Astrocyte (in vitro differentiated cells and primary cell): Measurements from ENCODE around the gene EVC2. TPM values are rescaled to one million over a fixed set of nuclear protein-coding genes. Genes with fewer than 3 reads are reported as not detected.

ENCODE experiments used
- DNase-seq: peaks from one replicate; pipeline ENCODE4 v3.0.0-alpha.2; 2010; ENCODE audit warnings: low read depth
- FAIRE-seq: peaks from 2 replicates; lab custom pipeline; 2011; peaks lifted over from hg19 to GRCh38; lab: Jason Lieb, UNC
- H2AFZ ChIP-seq: 2 replicates; pipeline ENCODE4 v1.6.0; 2012; ENCODE audit warnings: low read depth, low read length, inconsistent platforms
- H3K27ac ChIP-seq: 2 replicates; pipeline ENCODE4 v1.5.1; 2011; ENCODE audit warnings: low read depth, low read length, inconsistent platforms
- H3K27me3 ChIP-seq: 2 replicates; pipeline ENCODE4 v1.6.0; 2011; ENCODE audit warnings: low read length, inconsistent platforms; ENCODE audit not compliant: insufficient read depth
- H3K36me3 ChIP-seq: 2 replicates; pipeline ENCODE4 v1.5.1; 2011; ENCODE audit warnings: low read length, inconsistent platforms; ENCODE audit not compliant: insufficient read depth
- H3K4me1 ChIP-seq: 2 replicates; pipeline ENCODE4 v1.5.1; 2011; ENCODE audit warnings: low read length, inconsistent platforms; ENCODE audit not compliant: insufficient read depth
- H3K4me2 ChIP-seq: 2 replicates; pipeline ENCODE4 v1.6.0; 2012; ENCODE audit warnings: low read length, inconsistent platforms
- H3K4me3 ChIP-seq: 2 replicates; pipeline ENCODE4 v1.5.1; 2011; ENCODE audit warnings: low read depth, mild to moderate bottlenecking, low read length, inconsistent platforms; ENCODE audit not compliant: insufficient read depth
- H3K79me2 ChIP-seq: 2 replicates; pipeline ENCODE4 v1.6.0; 2012; ENCODE audit warnings: mild to moderate bottlenecking, low read length, inconsistent platforms; ENCODE audit not compliant: insufficient read depth
- H3K9ac ChIP-seq: 2 replicates; pipeline ENCODE4 v1.6.0; 2012; ENCODE audit warnings: mild to moderate bottlenecking, low read length, inconsistent platforms
- H3K9me3 ChIP-seq: 2 replicates; pipeline ENCODE4 v1.5.1; 2012; ENCODE audit warnings: low read depth, mild to moderate bottlenecking, low read length, inconsistent platforms; ENCODE audit not compliant: insufficient read depth
- H4K20me1 ChIP-seq: 2 replicates; pipeline ENCODE4 v1.6.0; 2012; ENCODE audit warnings: low read length, inconsistent platforms; ENCODE audit not compliant: insufficient read depth
- H3K27ac Mint-ChIP-seq: one replicate; pipeline ENCODE4 v1.8.0; 2021; ENCODE audit warnings: mild to moderate bottlenecking, mixed read lengths; ENCODE audit not compliant: unreplicated experiment
- H3K27me3 Mint-ChIP-seq: one replicate; pipeline ENCODE4 v1.8.0; 2021; ENCODE audit warnings: low read depth, mixed read lengths; ENCODE audit not compliant: unreplicated experiment
- H3K36me3 Mint-ChIP-seq: one replicate; pipeline ENCODE4 v1.8.0; 2021; ENCODE audit warnings: low read depth, mixed read lengths; ENCODE audit not compliant: unreplicated experiment
- H3K4me1 Mint-ChIP-seq: one replicate; pipeline ENCODE4 v1.8.0; 2021; ENCODE audit warnings: low read depth, mixed read lengths; ENCODE audit not compliant: unreplicated experiment
- H3K4me3 Mint-ChIP-seq: one replicate; pipeline ENCODE4 v1.8.0; 2021; ENCODE audit warnings: mild to moderate bottlenecking, moderate library complexity, mixed read lengths; ENCODE audit not compliant: unreplicated experiment
- H3K9me3 Mint-ChIP-seq: one replicate; pipeline ENCODE4 v1.8.0; 2021; ENCODE audit warnings: mild to moderate bottlenecking, mixed read lengths; ENCODE audit not compliant: unreplicated experiment
- CTCF ChIP-seq: IDR thresholded peaks from 2 replicates; pipeline ENCODE4 v1.5.1; 2011; ENCODE audit warnings: low read depth, mild to moderate bottlenecking, inconsistent platforms, low read length, moderate library complexity; ENCODE audit not compliant: insufficient read depth
- EZH2 ChIP-seq: IDR thresholded peaks from 2 replicates; pipeline ENCODE4 v1.6.1; 2012; ENCODE audit warnings: mild to moderate bottlenecking, low read length, inconsistent platforms; ENCODE audit not compliant: insufficient read depth
- total RNA-seq: library from RNA; stranded (reverse); gene quantifications from 2 replicates; pipeline ENCODE4 v1.2.1, GENCODE V29; 2021

The EVC2 gene
- total RNA-seq, 1 donor from 2014 or later: 3.3 TPM

GRCh38 chr4:5705647-5706320, 2.6 kb downstream of the EVC2 start:
- no peak overlapping the region for H3K27ac ChIP-seq
- peaks cover 6% of the 10 kb centered on the region for H3K27me3 Mint-ChIP-seq
- no peak overlapping the region for H3K4me2 ChIP-seq
- TF ChIP-seq CTCF (no peak), EZH2 (no peak)
- DNase-seq (no peak), FAIRE-seq (no peak)
- H3K27ac Mint-ChIP-seq: no peak overlapping the region
- H3K9me3 ChIP-seq: no peaks in the 10 kb centered on the region
- H4K20me1 ChIP-seq: peaks cover 13% of the 10 kb centered on the region
- no peak overlapping the region for H2AFZ ChIP-seq
- H3K4me3 ChIP-seq: no peak overlapping the region
- peaks cover 26% of the 10 kb centered on the region for H3K4me1 ChIP-seq
- H3K36me3 ChIP-seq: peaks cover 2% of the 10 kb centered on the region
- H3K9ac ChIP-seq: no peak overlapping the region
- H3K9me3 Mint-ChIP-seq: peaks cover 10% of the 10 kb centered on the region
- no peak overlapping the region for H3K4me3 Mint-ChIP-seq
- peaks cover 12% of the 10 kb centered on the region for H3K4me1 Mint-ChIP-seq
- H3K79me2 ChIP-seq: peaks cover 27% of the 10 kb centered on the region
- peaks cover 26% of the 10 kb centered on the region for H3K36me3 Mint-ChIP-seq
- H3K27me3 ChIP-seq: no peaks in the 10 kb centered on the region

GRCh38 chr4:5704276-5704675, 4.1 kb downstream of the EVC2 start:
- no peak overlapping the region for H3K27ac ChIP-seq
- no peak overlapping the region for H3K9ac ChIP-seq
- H3K27me3 Mint-ChIP-seq: peaks cover 6% of the 10 kb centered on the region
- H3K4me1 Mint-ChIP-seq: no peaks in the 10 kb centered on the region
- no peak for TF ChIP-seq EZH2
- no peak for TF ChIP-seq CTCF
- H3K4me3 ChIP-seq: no peak overlapping the region
- no peak overlapping the region for H3K4me2 ChIP-seq
- no peaks in the 10 kb centered on the region for H3K27me3 ChIP-seq
- DNase-seq: no peak
- peaks cover 2% of the 10 kb centered on the region for H3K36me3 ChIP-seq
- H2AFZ ChIP-seq: no peak overlapping the region
- no peaks in the 10 kb centered on the region for H3K9me3 ChIP-seq
- H3K27ac Mint-ChIP-seq: no peak overlapping the region
- H4K20me1 ChIP-seq: peaks cover 13% of the 10 kb centered on the region
- peaks cover 10% of the 10 kb centered on the region for H3K9me3 Mint-ChIP-seq
- H3K4me3 Mint-ChIP-seq: no peak overlapping the region
- no peak for FAIRE-seq
- H3K79me2 ChIP-seq: peaks cover 27% of the 10 kb centered on the region
- peaks cover 29% of the 10 kb centered on the region for H3K36me3 Mint-ChIP-seq
- peaks cover 21% of the 10 kb centered on the region for H3K4me1 ChIP-seq

- Histone ChIP-seq H3K4me1 (peaks cover 18% of the 10 kb centered on the region), H3K4me3 (no peak overlapping the region), H4K20me1 (peaks cover 15% of the 10 kb centered on the region), H2AFZ (no peak overlapping the region), H3K27ac (no peak overlapping the region), H3K4me2 (no peak overlapping the region), H3K36me3 (peaks cover 2% of the 10 kb centered on the region), H3K9ac (no peak overlapping the region), H3K9me3 (no peaks in the 10 kb centered on the region), H3K27me3 (no peaks in the 10 kb centered on the region), H3K79me2 (peaks cover 27% of the 10 kb centered on the region)
- no peak for DNase-seq
- Mint-ChIP-seq H3K4me1 (no peaks in the 10 kb centered on the region), H3K9me3 (peaks cover 10% of the 10 kb centered on the region), H3K27me3 (peaks cover 6% of the 10 kb centered on the region), H3K27ac (no peak overlapping the region), H3K4me3 (no peak overlapping the region), H3K36me3 (peaks cover 29% of the 10 kb centered on the region)
- no peak for FAIRE-seq
- TF ChIP-seq CTCF (no peak), EZH2 (no peak)
Measured at GRCh38 chr4:5703831-5704230, 4.5 kb downstream of the EVC2 start.
